ENCODE data around the gene URB1. TPM values are rescaled to one million over a fixed set of nuclear protein-coding genes. Genes with fewer than 3 reads are reported as not detected.
"Not testable (repeated sequence)": the region's sequence is repeated elsewhere in the genome, so short reads cannot be mapped to it uniquely, and the experiment has no call there.

Gene URB1
- total RNA-seq, 1 experiment from 2014 or later: 18.1 TPM

DNA sequence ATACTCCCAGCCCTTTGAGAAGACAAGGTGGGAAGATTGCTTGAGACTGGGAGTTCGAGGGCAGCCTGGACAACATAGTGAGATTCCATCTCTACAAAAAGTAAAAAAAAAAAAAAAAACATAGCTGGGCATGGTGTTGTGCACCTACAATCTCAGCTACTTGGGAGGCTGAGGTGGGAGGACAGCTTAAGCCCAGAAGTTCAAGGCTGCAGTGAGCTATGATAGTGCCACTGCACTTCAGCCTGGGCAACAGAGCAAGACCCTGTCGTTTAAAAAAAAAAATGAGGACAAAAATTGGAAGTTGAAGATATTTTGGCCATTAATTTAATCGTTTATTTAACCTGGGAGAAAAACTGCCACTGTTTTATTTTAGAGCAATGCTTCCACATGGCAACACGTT, 1.1 kb downstream of the URB1 start:
- Histone ChIP-seq H3K27me3 (ENCODE audit: control insufficient read depth, insufficient read depth, low read length) (no peaks in the 10 kb centered on the region), H3K36me3 (ENCODE audit: control insufficient read depth, insufficient read depth, low read length) (peaks cover 6% of the 10 kb centered on the region), H3K9me3 (ENCODE audit: control insufficient read depth, insufficient read depth, low read depth, low read length) (no peaks in the 10 kb centered on the region), H3K27ac (ENCODE audit: low read length) (peak overlapping the region; percentile 79), H3K4me1 (ENCODE audit: control insufficient read depth, insufficient read depth, low read length) (peaks cover 10% of the 10 kb centered on the region), H3K4me3 (ENCODE audit: low read depth in 2 of 2, low read length in 2 of 2) (peak overlapping the region; percentile 79 to 87)
- BruUV-seq (replicated peaks): no TSS peak
- DNase-seq (ENCODE audit: low read depth, low spot score): no peak
- CTCF ChIA-PET: interaction anchor here (0.6 kb wide), 1 partner anchor 210 kb away, joined by 3 read pairs; no protein-coding TSS in a partner anchor
- in situ Hi-C loops (cut with HindIII; ENCODE audit: low pct_unique_long_range_greater_than_20kb, low sequenced_read_pairs) (no loop called here), intact Hi-C loops (cut with micrococcal nuclease; ENCODE audit: unreplicated experiment) (no loop called here)
- TF ChIP-seq, protein P1, sequence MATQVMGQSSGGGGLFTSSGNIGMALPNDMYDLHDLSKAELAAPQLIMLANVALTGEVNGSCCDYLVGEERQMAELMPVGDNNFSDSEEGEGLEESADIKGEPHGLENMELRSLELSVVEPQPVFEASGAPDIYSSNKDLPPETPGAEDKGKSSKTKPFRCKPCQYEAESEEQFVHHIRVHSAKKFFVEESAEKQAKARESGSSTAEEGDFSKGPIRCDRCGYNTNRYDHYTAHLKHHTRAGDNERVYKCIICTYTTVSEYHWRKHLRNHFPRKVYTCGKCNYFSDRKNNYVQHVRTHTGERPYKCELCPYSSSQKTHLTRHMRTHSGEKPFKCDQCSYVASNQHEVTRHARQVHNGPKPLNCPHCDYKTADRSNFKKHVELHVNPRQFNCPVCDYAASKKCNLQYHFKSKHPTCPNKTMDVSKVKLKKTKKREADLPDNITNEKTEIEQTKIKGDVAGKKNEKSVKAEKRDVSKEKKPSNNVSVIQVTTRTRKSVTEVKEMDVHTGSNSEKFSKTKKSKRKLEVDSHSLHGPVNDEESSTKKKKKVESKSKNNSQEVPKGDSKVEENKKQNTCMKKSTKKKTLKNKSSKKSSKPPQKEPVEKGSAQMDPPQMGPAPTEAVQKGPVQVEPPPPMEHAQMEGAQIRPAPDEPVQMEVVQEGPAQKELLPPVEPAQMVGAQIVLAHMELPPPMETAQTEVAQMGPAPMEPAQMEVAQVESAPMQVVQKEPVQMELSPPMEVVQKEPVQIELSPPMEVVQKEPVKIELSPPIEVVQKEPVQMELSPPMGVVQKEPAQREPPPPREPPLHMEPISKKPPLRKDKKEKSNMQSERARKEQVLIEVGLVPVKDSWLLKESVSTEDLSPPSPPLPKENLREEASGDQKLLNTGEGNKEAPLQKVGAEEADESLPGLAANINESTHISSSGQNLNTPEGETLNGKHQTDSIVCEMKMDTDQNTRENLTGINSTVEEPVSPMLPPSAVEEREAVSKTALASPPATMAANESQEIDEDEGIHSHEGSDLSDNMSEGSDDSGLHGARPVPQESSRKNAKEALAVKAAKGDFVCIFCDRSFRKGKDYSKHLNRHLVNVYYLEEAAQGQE (IDR thresholded peaks at IDR 0.05; ENCODE audit: insufficient read depth in 1 of 2, low read depth in 2 of 2, low read length in 1 of 2): no peak
- no peak for TF ChIP-seq TCF7L2 (IDR thresholded peaks at IDR 0.05; ENCODE audit: low read depth, low read length)
- TF ChIP-seq, protein P2, sequence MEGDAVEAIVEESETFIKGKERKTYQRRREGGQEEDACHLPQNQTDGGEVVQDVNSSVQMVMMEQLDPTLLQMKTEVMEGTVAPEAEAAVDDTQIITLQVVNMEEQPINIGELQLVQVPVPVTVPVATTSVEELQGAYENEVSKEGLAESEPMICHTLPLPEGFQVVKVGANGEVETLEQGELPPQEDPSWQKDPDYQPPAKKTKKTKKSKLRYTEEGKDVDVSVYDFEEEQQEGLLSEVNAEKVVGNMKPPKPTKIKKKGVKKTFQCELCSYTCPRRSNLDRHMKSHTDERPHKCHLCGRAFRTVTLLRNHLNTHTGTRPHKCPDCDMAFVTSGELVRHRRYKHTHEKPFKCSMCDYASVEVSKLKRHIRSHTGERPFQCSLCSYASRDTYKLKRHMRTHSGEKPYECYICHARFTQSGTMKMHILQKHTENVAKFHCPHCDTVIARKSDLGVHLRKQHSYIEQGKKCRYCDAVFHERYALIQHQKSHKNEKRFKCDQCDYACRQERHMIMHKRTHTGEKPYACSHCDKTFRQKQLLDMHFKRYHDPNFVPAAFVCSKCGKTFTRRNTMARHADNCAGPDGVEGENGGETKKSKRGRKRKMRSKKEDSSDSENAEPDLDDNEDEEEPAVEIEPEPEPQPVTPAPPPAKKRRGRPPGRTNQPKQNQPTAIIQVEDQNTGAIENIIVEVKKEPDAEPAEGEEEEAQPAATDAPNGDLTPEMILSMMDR (IDR thresholded peaks at IDR 0.05): no peak
- no peak for TF ChIP-seq SIN3A (IDR thresholded peaks at IDR 0.05; ENCODE audit: borderline replicate concordance, insufficient read depth, low read depth, low read length)
- TF ChIP-seq POLR2AphosphoS5 (IDR thresholded peaks at IDR 0.05; ENCODE audit: low read depth, low read length): no peak
- ATAC-seq: no peak
- POLR2A ChIA-PET: interaction anchor here (0.6 kb wide), 1 partner anchor 322 kb away, joined by 3 read pairs; no protein-coding TSS in a partner anchor

DNA sequence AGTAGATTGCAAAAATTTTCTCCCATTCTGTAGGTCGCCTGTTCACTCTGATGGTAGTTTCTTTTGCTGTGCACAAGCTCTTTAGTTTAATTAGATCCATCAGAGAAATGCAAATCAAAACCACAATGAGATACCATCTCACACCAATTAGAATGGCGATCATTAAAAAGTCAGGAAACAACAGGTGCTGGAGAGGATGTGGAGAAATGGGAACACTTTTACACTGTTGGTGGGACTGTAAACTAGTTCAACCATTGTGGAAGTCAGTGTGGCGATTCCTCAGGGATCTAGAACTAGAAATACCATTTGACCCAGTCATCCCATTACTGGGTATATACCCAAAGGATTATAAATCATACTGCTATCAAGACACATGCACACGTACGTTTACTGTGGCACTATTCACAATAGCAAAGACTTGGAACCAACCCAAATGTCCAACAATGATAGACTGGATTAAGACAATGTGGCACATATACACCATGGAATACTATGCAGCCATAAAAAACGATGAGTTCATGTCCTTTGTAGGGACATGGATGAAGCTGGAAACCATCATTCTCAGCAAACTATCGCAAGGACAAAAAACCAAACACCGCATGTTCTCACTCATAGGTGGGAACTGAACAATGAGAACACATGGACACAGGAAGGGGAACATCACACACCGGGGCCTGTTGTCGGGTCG, 2.1 kb downstream of the URB1 start:
- H3K4me3 ChIP-seq (ENCODE audit: low read depth in 2 of 2, low read length in 2 of 2); intact Hi-C loops (cut with micrococcal nuclease; ENCODE audit: unreplicated experiment); ATAC-seq; H3K36me3 ChIP-seq (ENCODE audit: control insufficient read depth, insufficient read depth, low read length); CTCF ChIA-PET; H3K9me3 ChIP-seq (ENCODE audit: control insufficient read depth, insufficient read depth, low read depth, low read length); POLR2A ChIA-PET; H3K27ac ChIP-seq (ENCODE audit: low read length); BruUV-seq (replicated peaks); in situ Hi-C loops (cut with HindIII; ENCODE audit: low pct_unique_long_range_greater_than_20kb, low sequenced_read_pairs); DNase-seq (ENCODE audit: low read depth, low spot score); H3K27me3 ChIP-seq (ENCODE audit: control insufficient read depth, insufficient read depth, low read length): not testable (repeated sequence)
- H3K4me1 ChIP-seq (ENCODE audit: control insufficient read depth, insufficient read depth, low read length): peaks cover 12% of the 10 kb centered on the region

DNA sequence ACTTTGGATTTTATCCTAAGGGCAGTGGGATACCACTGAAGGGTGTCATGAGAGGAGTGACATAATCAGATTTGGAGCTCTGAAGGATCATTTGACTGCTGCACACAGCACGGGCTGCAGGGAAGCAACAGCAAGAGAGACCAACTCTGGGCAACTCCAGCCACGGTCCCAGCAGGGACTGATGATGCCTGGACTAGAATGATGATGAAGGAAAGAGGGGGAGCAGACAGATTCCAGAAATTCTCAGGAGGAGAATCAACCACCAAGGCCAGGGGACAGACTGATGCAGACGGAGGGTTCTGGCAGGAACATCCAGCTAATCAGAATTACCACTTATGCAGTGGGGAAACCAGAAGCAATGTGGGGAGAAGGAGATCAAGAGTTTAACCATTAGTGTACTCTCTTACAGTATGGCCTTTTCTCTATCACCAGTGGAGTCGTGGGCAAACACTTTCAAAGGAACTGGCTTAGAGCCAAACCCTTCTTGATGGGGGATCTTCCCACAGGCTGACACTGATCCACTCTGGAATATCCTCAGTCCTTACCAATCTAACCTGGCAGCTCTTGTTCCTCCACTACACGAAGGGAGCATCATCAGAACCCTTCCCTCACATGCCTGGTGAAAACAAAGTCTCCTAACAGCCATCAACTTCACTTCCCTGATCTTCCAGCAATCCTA, 3.3 kb downstream of the URB1 start:
- ATAC-seq: no peak
- BruUV-seq (replicated peaks): no TSS peak
- Histone ChIP-seq H3K36me3 (ENCODE audit: control insufficient read depth, insufficient read depth, low read length) (peaks cover 6% of the 10 kb centered on the region), H3K9me3 (ENCODE audit: control insufficient read depth, insufficient read depth, low read depth, low read length) (no peaks in the 10 kb centered on the region), H3K4me1 (ENCODE audit: control insufficient read depth, insufficient read depth, low read length) (peaks cover 12% of the 10 kb centered on the region), H3K27ac (ENCODE audit: low read length) (no peak overlapping the region), H3K4me3 (ENCODE audit: low read depth in 2 of 2, low read length in 2 of 2) (no peak overlapping the region), H3K27me3 (ENCODE audit: control insufficient read depth, insufficient read depth, low read length) (no peaks in the 10 kb centered on the region)
- intact Hi-C loops (cut with micrococcal nuclease; ENCODE audit: unreplicated experiment): no loop called here
- no peak for DNase-seq (ENCODE audit: low read depth, low spot score)
- CTCF ChIA-PET: no interaction called here
- in situ Hi-C loops (cut with HindIII; ENCODE audit: low pct_unique_long_range_greater_than_20kb, low sequenced_read_pairs): no loop called here
- POLR2A ChIA-PET: no interaction called here
- TF ChIP-seq SIN3A (IDR thresholded peaks at IDR 0.05; ENCODE audit: borderline replicate concordance, insufficient read depth, low read depth, low read length) (no peak), POLR2AphosphoS5 (IDR thresholded peaks at IDR 0.05; ENCODE audit: low read depth, low read length) (no peak), TCF7L2 (IDR thresholded peaks at IDR 0.05; ENCODE audit: low read depth, low read length) (no peak)
- TF ChIP-seq, protein P1 (IDR thresholded peaks at IDR 0.05; ENCODE audit: insufficient read depth in 1 of 2, low read depth in 2 of 2, low read length in 1 of 2): no peak
- TF ChIP-seq, protein P2 (IDR thresholded peaks at IDR 0.05): no peak
